Ishikawa (cell line): ENCODE results near the gene PRR12.

Experiments
- CEBPB ChIP-seq: IDR thresholded peaks from 2 replicates; pipeline ENCODE4 v1.6.1; 2012
- CREB1 ChIP-seq: IDR thresholded peaks from 2 replicates; pipeline ENCODE4 v1.6.1; 2012; ENCODE audit warnings: low read depth
- EGR1 ChIP-seq: IDR thresholded peaks from 2 replicates; pipeline ENCODE4 v1.6.1; 2012
- EP300 ChIP-seq: IDR thresholded peaks from 2 replicates; pipeline ENCODE4 v1.6.1; 2012; ENCODE audit warnings: borderline replicate concordance
- FOXM1 ChIP-seq: IDR thresholded peaks from 2 replicates; pipeline ENCODE4 v1.6.1; 2012; ENCODE audit warnings: low read depth, borderline replicate concordance
- RAD21 ChIP-seq: IDR thresholded peaks from 2 replicates; pipeline ENCODE4 v1.6.1; 2012; ENCODE audit warnings: low read depth
- TAF1 ChIP-seq: IDR thresholded peaks from 2 replicates; pipeline ENCODE4 v1.6.1; 2012; ENCODE audit warnings: low read depth, mild to moderate bottlenecking
- TEAD4 ChIP-seq: IDR thresholded peaks from 2 replicates; pipeline ENCODE4 v1.6.1; 2012
- YY1 ChIP-seq: IDR thresholded peaks from 2 replicates; pipeline ENCODE4 v1.6.1; 2012; ENCODE audit warnings: low read depth
- ZBTB7A ChIP-seq: IDR thresholded peaks from 2 replicates; pipeline ENCODE4 v1.6.1; 2012; ENCODE audit warnings: low read depth
- TF ChIP-seq, protein P1 (sequence below): IDR thresholded peaks from 2 replicates; pipeline ENCODE4 v1.6.1; 2012
- TF ChIP-seq, protein P2 (sequence below): IDR thresholded peaks from 2 replicates; pipeline ENCODE4 v1.6.1; 2012; ENCODE audit warnings: low read depth, mild to moderate bottlenecking

DNA sequence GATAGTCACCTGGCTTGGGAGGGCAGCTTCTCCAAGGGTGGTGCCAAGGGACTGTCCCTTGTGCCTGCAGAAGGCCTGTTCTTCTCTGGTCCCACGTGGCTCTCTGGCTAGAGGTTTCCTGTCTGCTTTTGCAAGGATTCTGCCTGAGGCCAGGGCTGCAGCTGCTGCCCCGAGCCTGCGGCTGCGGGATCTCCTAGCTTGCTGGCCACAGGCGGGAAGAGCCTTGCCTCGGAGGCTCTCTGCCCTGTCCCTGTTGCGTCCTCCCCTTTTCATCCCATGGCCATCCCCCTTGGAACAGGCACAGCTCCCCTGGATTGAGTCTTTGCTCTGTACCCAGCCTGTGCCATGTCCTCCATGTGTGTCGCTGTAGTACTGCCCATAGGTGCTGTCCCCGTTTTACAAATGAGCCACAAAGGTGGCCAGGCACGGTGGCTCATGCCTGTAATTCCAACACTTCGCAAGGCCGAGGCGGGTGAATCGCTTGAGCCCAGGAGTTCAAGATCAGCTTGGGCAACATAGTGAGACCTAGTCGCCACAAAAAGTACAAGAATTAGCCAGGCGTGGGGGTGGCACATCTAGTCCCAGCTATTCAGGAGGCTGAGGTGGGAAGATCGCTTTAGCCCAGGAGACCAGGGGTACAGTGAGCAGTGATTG is 65.6 kb downstream of the PRR12 start:
- TF ChIP-seq TAF1 (no peak), RAD21 (no peak), EP300 (no peak), CREB1 (no peak), CEBPB (no peak), ZBTB7A (no peak), EGR1 (no peak), FOXM1 (no peak), TEAD4 (no peak), YY1 (no peak)
- TF ChIP-seq, protein P1, sequence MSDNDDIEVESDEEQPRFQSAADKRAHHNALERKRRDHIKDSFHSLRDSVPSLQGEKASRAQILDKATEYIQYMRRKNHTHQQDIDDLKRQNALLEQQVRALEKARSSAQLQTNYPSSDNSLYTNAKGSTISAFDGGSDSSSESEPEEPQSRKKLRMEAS: no peak
- TF ChIP-seq, protein P2, sequence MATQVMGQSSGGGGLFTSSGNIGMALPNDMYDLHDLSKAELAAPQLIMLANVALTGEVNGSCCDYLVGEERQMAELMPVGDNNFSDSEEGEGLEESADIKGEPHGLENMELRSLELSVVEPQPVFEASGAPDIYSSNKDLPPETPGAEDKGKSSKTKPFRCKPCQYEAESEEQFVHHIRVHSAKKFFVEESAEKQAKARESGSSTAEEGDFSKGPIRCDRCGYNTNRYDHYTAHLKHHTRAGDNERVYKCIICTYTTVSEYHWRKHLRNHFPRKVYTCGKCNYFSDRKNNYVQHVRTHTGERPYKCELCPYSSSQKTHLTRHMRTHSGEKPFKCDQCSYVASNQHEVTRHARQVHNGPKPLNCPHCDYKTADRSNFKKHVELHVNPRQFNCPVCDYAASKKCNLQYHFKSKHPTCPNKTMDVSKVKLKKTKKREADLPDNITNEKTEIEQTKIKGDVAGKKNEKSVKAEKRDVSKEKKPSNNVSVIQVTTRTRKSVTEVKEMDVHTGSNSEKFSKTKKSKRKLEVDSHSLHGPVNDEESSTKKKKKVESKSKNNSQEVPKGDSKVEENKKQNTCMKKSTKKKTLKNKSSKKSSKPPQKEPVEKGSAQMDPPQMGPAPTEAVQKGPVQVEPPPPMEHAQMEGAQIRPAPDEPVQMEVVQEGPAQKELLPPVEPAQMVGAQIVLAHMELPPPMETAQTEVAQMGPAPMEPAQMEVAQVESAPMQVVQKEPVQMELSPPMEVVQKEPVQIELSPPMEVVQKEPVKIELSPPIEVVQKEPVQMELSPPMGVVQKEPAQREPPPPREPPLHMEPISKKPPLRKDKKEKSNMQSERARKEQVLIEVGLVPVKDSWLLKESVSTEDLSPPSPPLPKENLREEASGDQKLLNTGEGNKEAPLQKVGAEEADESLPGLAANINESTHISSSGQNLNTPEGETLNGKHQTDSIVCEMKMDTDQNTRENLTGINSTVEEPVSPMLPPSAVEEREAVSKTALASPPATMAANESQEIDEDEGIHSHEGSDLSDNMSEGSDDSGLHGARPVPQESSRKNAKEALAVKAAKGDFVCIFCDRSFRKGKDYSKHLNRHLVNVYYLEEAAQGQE: no peak
